GM19438 (cell line): ENCODE data around the gene PYROXD2.

Experiments used
- ATAC-seq: cut with Tn5 transposase; IDR thresholded peaks from one replicate; pipeline ENCODE4 v1.9.1; 2021; ENCODE audit warnings: low read depth; ENCODE audit not compliant: unreplicated experiment

The PYROXD2 gene

DNA sequence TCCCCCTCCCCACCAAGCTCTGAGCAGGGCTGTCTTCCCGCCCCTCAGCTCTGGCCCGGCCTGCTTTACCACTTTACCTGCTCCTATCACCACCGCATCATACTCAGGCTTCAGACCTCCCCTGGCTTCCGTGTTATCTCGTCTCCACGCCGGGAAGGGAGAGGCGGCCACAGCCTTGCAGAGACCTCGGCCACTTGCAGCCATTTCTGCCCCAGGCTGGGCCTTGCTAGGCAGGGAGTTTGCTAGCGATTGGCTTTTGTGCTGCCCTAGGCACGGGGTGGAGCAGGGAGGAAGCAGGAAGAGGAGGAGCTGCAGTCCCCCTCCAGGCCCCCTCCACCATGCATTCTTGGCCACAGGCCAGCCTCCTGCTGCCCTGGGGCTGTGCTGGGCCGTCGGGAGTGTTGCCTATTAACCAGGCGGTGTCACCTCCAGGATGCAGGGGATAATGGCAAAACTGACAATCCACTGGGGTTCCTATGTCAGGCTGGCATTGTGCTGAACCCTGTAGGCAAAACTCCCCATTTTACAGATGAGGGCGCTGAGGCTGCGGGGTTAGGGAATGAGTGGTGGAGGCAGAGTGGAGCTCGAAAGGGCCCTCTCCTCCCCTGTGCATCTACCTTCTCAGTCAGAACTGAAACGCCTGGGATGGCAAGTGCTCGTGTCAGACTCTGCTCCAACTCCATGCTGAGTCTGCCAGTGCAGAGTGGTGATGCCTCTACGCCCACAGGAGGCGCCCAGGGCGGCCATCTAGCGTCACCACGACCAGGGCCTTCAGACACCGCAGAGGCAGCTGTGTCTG, at the start of gene PYROXD2:
TSS of gene PYROXD2 (minus strand) at position 251 of the 799 bp plus-strand sequence. CDS start at position 204, 47 bp downstream.
- ATAC-seq, result no peak

- ATAC-seq, result no peak
These were observed 49.2 kb upstream of the PYROXD2 start for GRCh38 chr10:98463976-98464754.

GRCh38 chr10:98463016-98463415, 48.0 kb upstream of the PYROXD2 start:
- no peak for ATAC-seq

DNA sequence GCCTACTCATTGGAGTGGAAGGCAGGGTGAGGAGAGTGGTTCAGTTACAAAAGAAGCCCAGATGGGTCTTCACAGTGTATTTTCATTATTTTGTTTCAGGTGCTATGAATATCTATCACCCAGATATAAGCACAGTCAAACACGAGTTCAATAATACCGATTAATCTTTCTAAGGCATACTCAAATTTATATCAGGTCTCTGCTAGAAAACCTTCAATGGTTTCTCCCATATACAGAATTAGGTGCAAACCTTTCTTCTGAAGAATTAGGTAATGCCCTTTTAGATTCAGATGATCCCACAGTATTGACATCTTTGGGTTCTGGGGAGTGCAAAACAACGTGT, 46.5 kb upstream of the PYROXD2 start:
- no peak for ATAC-seq

GRCh38 chr10:98460837-98461499, 46.0 kb upstream of the PYROXD2 start:
- no peak for ATAC-seq

DNA sequence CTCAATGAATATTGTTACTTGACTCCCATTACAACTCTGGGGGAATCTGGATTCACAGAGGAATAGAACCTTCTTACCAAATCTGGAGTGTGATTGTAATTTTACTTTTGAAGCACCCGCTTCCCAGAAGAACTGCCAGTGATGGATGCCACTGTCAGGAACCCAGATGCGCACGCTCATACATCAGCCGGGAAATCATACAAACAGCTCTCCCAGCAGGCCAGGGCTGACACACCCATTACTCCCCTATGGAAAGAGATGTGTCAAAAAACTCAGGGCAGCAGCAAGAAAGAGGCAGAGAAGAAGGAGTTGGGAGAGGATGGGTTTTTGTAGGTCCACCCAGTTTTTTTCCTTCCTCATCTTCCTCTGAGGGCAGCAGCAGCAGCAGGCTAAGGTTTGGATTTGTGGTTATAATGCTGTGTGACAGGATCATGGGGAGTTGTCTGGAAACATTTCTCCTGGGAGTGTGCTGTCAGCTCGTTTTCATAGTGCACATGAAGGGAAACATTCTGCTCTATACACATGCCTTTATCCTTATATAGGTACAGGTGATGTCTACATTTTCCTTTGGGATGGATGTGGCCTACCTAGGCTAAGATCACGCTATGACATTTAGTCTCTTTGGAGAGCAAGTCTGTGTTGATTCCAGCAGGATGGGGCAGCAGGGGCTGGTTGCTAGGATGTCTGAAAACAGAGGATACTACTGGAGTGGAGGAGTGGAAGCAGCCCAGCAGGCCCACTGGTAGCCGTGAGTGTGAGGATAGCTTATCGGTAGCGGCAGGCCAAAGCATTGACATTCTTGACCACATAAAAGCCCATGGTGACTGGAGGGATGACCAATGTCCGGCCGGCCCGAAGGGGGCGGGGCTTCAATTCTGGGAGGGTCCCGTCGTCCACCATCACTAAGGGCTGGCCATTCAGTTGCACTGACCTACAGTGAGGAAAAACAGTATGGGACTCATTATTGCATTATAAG, 44.1 kb upstream of the PYROXD2 start:
- no peak for ATAC-seq

- no peak for ATAC-seq
These were observed 42.7 kb upstream of the PYROXD2 start for GRCh38 chr10:98457721-98458120.

DNA sequence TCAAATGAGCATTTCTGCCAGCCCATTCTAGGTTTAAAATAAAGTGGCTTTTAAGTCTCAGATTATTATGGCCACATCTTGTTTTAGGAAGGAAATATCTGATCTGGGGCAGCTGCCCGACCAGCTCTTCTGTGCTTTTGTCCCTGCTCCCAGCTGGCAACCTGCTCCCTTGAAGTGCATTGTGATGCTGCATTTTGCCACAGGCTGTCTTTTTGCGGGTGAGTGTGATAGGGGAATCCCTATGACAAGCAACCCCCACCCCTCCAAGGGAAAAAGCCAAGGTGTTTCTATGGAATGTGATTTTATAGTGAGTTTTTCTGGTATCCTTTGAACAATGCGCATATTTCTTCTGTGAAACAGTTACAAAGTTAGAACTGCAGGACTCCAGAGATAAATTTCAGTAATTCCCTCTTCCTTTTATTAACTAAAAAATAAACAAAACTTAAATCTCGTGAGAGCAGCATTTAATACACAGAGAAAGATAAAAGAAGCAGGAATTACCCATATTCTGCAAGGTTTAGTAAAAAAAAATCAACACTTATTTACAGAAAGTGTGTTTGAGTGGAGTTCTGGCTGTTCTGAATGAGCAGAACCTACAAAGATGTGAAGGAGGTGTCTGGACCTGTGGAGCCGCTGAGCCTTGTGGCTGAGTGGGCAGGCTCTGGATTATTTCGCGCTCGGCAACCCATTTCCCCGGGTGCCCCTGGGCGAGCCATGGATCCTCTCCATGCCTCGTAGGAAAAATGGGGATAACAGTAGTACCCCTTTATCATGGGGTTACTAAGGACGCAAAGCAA, 41.9 kb upstream of the PYROXD2 start:
- no peak for ATAC-seq

DNA sequence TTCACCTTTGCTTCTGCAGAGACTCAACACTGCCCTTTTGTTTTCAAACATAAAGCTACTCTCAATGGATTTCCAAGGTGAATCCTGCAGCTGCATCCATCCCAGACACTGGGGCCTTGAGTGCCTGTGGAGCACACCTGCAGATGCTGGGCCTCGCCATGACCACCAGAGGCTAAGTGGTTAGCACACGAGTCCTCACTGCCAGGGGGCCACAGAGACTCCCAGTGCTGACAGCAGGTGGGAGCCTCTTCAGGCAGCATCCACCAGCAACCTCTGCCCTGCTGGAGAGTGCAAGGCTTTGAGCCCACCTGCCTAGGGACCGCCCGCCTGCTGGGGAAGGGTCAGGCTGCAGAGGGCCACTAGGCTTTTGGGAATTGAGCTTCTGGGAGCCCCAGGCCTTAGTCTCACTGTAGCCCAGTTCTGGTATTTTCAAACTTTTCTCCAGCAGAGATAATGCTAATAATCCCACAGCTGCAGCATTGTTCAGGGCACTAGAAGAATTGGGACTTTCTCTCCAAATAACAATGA, 41.1 kb upstream of the PYROXD2 start:
- ATAC-seq, result no peak

DNA sequence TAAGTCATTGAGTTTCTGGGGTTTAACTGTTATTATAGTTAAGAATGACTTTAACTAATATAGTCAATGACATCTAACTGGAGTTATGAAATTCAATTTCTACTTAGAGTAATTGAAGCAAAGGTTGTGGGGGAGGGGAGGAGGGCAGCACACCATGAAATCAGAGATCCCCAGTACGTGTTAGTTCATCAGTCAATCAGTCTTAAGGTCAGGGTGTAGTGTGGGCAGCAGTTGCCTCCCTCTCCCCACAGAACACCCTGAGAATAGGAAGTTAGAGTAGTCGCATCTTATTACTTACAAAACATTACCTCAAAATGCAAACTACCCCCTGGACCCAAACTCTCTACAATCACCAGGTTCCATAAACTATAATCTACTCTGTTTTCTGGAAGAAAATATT, 38.7 kb upstream of the PYROXD2 start:
- no peak for ATAC-seq

- ATAC-seq, result no peak
These were observed 35.6 kb upstream of the PYROXD2 start for GRCh38 chr10:98450618-98451017.

GRCh38 chr10:98449287-98449686, 34.3 kb upstream of the PYROXD2 start:
- ATAC-seq, result no peak

- ATAC-seq, result peak; percentile 89
These were observed 31.8 kb upstream of the PYROXD2 start, which contains the start of gene HPS1 for GRCh38 chr10:98446661-98447221. HPS1 (minus strand) TSS chr10:98446935; CDS start chr10:98443240, 3,695 bp downstream.

- ATAC-seq, result peak; percentile 44
These were observed 31.2 kb upstream of the PYROXD2 start for GRCh38 chr10:98446151-98446660.

DNA sequence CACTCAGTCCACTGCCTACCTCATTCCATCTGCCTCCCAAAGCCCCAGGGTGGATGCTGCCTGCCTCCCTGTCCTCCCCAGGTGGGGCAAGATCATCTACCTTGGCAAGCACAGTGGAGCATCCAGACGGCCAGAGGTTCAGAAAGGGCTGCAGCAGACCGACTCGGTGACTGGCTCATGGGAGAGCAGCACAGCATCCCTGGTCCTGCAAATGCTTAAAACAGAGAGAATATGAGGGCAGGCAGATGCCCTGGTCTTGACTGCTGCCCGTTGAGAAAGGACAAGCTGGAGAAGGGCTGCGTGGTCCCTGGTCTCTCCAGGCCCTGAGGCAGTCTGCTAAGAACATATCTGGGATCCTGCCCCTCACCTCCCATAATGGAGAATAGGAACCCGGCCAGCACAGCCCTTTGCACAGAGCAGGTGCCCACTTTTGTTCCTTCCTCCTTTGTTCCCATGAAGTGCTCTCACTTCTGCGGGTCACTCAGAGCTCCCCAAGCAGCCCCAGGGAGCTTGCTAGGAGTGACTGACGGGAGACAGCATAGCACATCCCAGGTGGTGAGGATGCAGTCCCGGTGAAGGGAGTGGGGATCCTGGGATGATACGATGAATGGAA, 30.3 kb upstream of the PYROXD2 start:
- ATAC-seq, result no peak

- ATAC-seq, result no peak
These were observed 29.5 kb upstream of the PYROXD2 start for GRCh38 chr10:98444314-98445006.

DNA sequence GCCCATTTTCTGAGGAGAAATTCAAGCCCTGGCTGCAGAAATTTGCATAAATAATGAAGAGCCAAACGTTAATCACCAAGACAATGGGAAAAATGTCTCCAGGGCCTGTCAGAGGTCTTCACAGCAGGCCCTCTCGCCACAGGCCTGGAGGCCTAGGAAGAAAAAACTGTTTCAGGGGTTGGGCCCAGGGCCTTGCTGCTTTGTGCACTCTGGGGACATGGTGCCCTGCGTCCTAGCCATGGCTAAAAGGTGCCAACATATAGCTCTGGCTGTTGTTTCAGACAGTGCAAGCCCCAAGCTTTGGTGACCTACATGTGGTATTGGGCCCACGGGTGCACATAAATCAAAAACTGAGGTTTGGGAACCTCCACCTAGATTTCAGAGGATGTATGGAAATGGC, 23.7 kb upstream of the PYROXD2 start:
- no peak for ATAC-seq

- ATAC-seq, result no peak
These were observed 21.7 kb upstream of the PYROXD2 start for GRCh38 chr10:98436704-98437103.
